HepG2 (cell line): ENCODE results near the gene MTIF3. TPM values are rescaled to one million over a fixed set of nuclear protein-coding genes. Genes with fewer than 3 reads are reported as not detected.

Experiments used
- AKNA ChIP-seq: sonication (generic); formaldehyde crosslinking; IDR thresholded peaks from 2 replicates; pipeline ENCODE4 v1.4.0; 2020; ENCODE audit warnings: missing genetic modification reagents, borderline replicate concordance
- ATM ChIP-seq: fragments of 450-650 bp; IDR thresholded peaks from 2 replicates; pipeline ENCODE4 v1.7.1; 2017; ENCODE audit warnings: mild to moderate bottlenecking, borderline replicate concordance
- KDM1A ChIP-seq: IDR thresholded peaks from 2 replicates; pipeline ENCODE4 v1.6.1; 2016; ENCODE audit warnings: missing compliant biosample characterization
- MAX ChIP-seq: IDR thresholded peaks from 2 replicates; pipeline ENCODE4 v1.6.1; 2012; ENCODE audit warnings: inconsistent platforms
- RFX1 ChIP-seq: fragments of 450-650 bp; IDR thresholded peaks from 2 replicates; pipeline ENCODE4 v1.6.1; 2017
- THAP8 ChIP-seq: sonication (generic); formaldehyde crosslinking; IDR thresholded peaks from 2 replicates; pipeline ENCODE4 v1.5.1; 2020; ENCODE audit warnings: missing genetic modification reagents, mild to moderate bottlenecking, borderline replicate concordance
- ZBTB34 ChIP-seq: sonication (generic); formaldehyde crosslinking; IDR thresholded peaks from 2 replicates; pipeline ENCODE4 v1.8.0; 2022; ENCODE audit warnings: mild to moderate bottlenecking, missing genetic modification reagents
- ZBTB7A ChIP-seq: sonication (generic); formaldehyde crosslinking; IDR thresholded peaks from 2 replicates; pipeline ENCODE4 v1.8.0; 2022; ENCODE audit warnings: mild to moderate bottlenecking, missing genetic modification reagents
- ZIK1 ChIP-seq: sonication (generic); formaldehyde crosslinking; IDR thresholded peaks from 2 replicates; pipeline ENCODE4 v1.5.0; 2020; ENCODE audit warnings: mild to moderate bottlenecking, low read depth, missing genetic modification reagents, borderline replicate concordance
- ZNF343 ChIP-seq: sonication (generic); formaldehyde crosslinking; IDR thresholded peaks from 2 replicates; pipeline ENCODE4 v1.4.0; 2020; ENCODE audit warnings: mild to moderate bottlenecking, missing genetic modification reagents
- ZNF619 ChIP-seq: sonication (generic); formaldehyde crosslinking; IDR thresholded peaks from 2 replicates; pipeline ENCODE4 v1.4.0; 2020; ENCODE audit warnings: mild to moderate bottlenecking, missing genetic modification reagents
- ZNF710 ChIP-seq: sonication (generic); formaldehyde crosslinking; IDR thresholded peaks from 2 replicates; pipeline ENCODE4 v1.5.0; 2020; ENCODE audit warnings: mild to moderate bottlenecking, missing genetic modification reagents, borderline replicate concordance
- polyA plus RNA-seq, 8 experiments: library from polyadenylated mRNA; depleted of rRNA in 3 of 8; stranded (reverse) in 7 of 8; unstranded in 1 of 8; fragments of >200 nt; fragmentation: Illumina TruSeq in 4 of 8; extraction: Trizol in 4 of 8; gene quantifications; 2 replicates each; pipeline versions ENCODE4 v1.2.1 to v1.2.3, GENCODE V29; 2011 to 2016; ENCODE audit warnings: low read depth in 4 of 8, missing spikeins in 1 of 8, mixed read lengths in 1 of 8; ENCODE audit not compliant: insufficient read depth in 1 of 8
- total RNA-seq, 5 experiments: library from RNA; depleted of rRNA; stranded (reverse); fragments of >200 nt; fragmentation: Illumina TruSeq; extraction: Trizol; gene quantifications; 2 replicates each; pipeline ENCODE4 v1.2.3, GENCODE V29; 2016; ENCODE audit warnings: low read depth in 1 of 5

Gene MTIF3
- total and polyA plus RNA-seq, 2 of the 13 experiments (the other 11 are each of a cell fraction or from before 2014, with no cell fraction given), result 33.7 to 40.6 TPM

- TF ChIP-seq ZNF710 (CRISPR knock-in tag), result peak; percentile 67; the same call in 1 of the 2 replicates
- TF ChIP-seq AKNA, result no peak
- no peak for TF ChIP-seq ZNF343 (CRISPR knock-in tag)
- TF ChIP-seq ZIK1, result no peak
- 0 out of 2 replicates have a peak, but pooled peaks have one; percentile 66 for TF ChIP-seq ZBTB34 (CRISPR knock-in tag)
- TF ChIP-seq THAP8 (CRISPR knock-in tag), result no peak
- TF ChIP-seq MAX, result peak; percentile 74
- no peak for TF ChIP-seq ZNF619 (CRISPR knock-in tag)
- no peak for TF ChIP-seq ATM
- no peak for TF ChIP-seq RFX1
- TF ChIP-seq KDM1A, result 0 out of 2 replicates have a peak, but pooled peaks have one; percentile 47
- TF ChIP-seq ZBTB7A (CRISPR knock-in tag), result no peak
Measured at GRCh38 chr13:27396252-27396846, 54.0 kb downstream of the MTIF3 start (continued).
